GM13976 (cell line): Measurements from ENCODE around the gene MICAL3.

Experiments used
- DNase-seq: peaks from one replicate; pipeline ENCODE4 v3.0.0; 2012; ENCODE audit warnings: low spot score
- CTCF ChIP-seq: IDR thresholded peaks from 2 replicates; pipeline ENCODE4 v1.5.1; 2012; ENCODE audit warnings: borderline replicate concordance, mild to moderate bottlenecking; ENCODE audit not compliant: insufficient read depth; ENCODE audit errors: extremely low read depth, missing control alignments, control extremely low read depth
- in situ Hi-C: fragments of 300-500 bp; cut with MboI; formaldehyde crosslinking; loops from one replicate; pipeline ENCODE4 v1.12.0; 2022; ENCODE audit warnings: low sequenced_read_pairs, mixed read lengths, inconsistent platforms; ENCODE audit not compliant: unreplicated experiment

Gene MICAL3

GRCh38 chr22:17807578-17808410 is 216.6 kb downstream of the MICAL3 start:
- in situ Hi-C loops, result no loop called here
- no peak for TF ChIP-seq CTCF
- DNase-seq, result no peak

- no peak for TF ChIP-seq CTCF
- DNase-seq, result no peak
- in situ Hi-C loops, result no loop called here
Measured at GRCh38 chr22:17807086-17807485, 217.3 kb downstream of the MICAL3 start.

- in situ Hi-C loops, result no loop called here
- no peak for DNase-seq
- TF ChIP-seq CTCF, result no peak
Measured at GRCh38 chr22:17806437-17806836, 217.9 kb downstream of the MICAL3 start.

- in situ Hi-C loops, result no loop called here
- no peak for TF ChIP-seq CTCF
- DNase-seq, result no peak
Measured at GRCh38 chr22:17804331-17805080, 219.9 kb downstream of the MICAL3 start.

- TF ChIP-seq CTCF, result no peak
- DNase-seq, result no peak
- in situ Hi-C loops, result no loop called here
Measured at GRCh38 chr22:17803609-17804270, 220.6 kb downstream of the MICAL3 start.

GRCh38 chr22:17802822-17803221 is 221.5 kb downstream of the MICAL3 start:
- in situ Hi-C loops, result no loop called here
- no peak for DNase-seq
- no peak for TF ChIP-seq CTCF
